Neural progenitor cell (in vitro differentiated cells): ENCODE results near the gene PHKA2. TPM values are rescaled to one million over a fixed set of nuclear protein-coding genes. Genes with fewer than 3 reads are reported as not detected.
A peak's percentile ranks its signal among the peaks of the same experiment; 100 is the strongest.

Experiments
- DNase-seq: peaks from one replicate; pipeline ENCODE4 v3.0.0-alpha.2; 2016; ENCODE audit warnings: low spot score
- H2AFZ ChIP-seq: fragments of 200-600 bp; sonication (generic); replicated peaks from 2 replicates; pipeline ENCODE4 v1.6.1; 2016; ENCODE audit warnings: antibody characterized with exemption
- H3F3A ChIP-seq: fragments of 200-600 bp; sonication (generic); 2 replicates; pipeline ENCODE4 v1.6.1; 2016; ENCODE audit warnings: antibody characterized with exemption, low read depth
- H3K27ac ChIP-seq: fragments of 200-600 bp; sonication (generic); 2 replicates; pipeline ENCODE4 v1.5.1; 2016; ENCODE audit warnings: mild to moderate bottlenecking
- H3K27me3 ChIP-seq: fragments of 200-600 bp; sonication (generic); 2 replicates; pipeline ENCODE4 v1.6.1; 2016; ENCODE audit warnings: mild to moderate bottlenecking, moderate library complexity
- H3K36me3 ChIP-seq: fragments of 200-600 bp; sonication (generic); 2 replicates; pipeline ENCODE4 v1.5.1; 2016
- H3K4me1 ChIP-seq: fragments of 200-600 bp; sonication (generic); 2 replicates; pipeline ENCODE4 v1.6.1; 2016; ENCODE audit warnings: mixed run types
- H3K4me2 ChIP-seq: fragments of 200-600 bp; sonication (generic); 2 replicates; pipeline ENCODE4 v1.6.1; 2016
- H3K4me3 ChIP-seq: fragments of 200-600 bp; sonication (generic); 2 replicates; pipeline ENCODE4 v1.5.1; 2016
- H3K79me2 ChIP-seq: fragments of 200-600 bp; sonication (generic); 2 replicates; pipeline ENCODE4 v1.6.1; 2016; ENCODE audit warnings: low read depth
- H3K9ac ChIP-seq: fragments of 200-600 bp; sonication (generic); 2 replicates; pipeline ENCODE4 v1.6.1; 2016
- H3K9me3 ChIP-seq: fragments of 200-600 bp; sonication (generic); 2 replicates; pipeline ENCODE4 v1.5.1; 2016; ENCODE audit warnings: low read depth
- H4K20me1 ChIP-seq: fragments of 200-600 bp; sonication (generic); 2 replicates; pipeline ENCODE4 v1.6.1; 2016; ENCODE audit warnings: low read depth
- H3K27ac Mint-ChIP-seq: 3 replicates; pipeline ENCODE4 v1.8.0; 2021; ENCODE audit warnings: mixed read lengths
- H3K27me3 Mint-ChIP-seq: 2 replicates; pipeline ENCODE4 v1.8.0; 2022; ENCODE audit warnings: low read depth, mild to moderate bottlenecking, inconsistent platforms, moderate library complexity, mixed read lengths; ENCODE audit not compliant: insufficient read depth
- H3K36me3 Mint-ChIP-seq: 3 replicates; pipeline ENCODE4 v1.8.0; 2021; ENCODE audit warnings: mixed read lengths
- H3K4me1 Mint-ChIP-seq: 3 replicates; pipeline ENCODE4 v1.8.0; 2021; ENCODE audit warnings: mixed read lengths
- H3K4me3 Mint-ChIP-seq: 3 replicates; pipeline ENCODE4 v1.8.0; 2021; ENCODE audit warnings: mild to moderate bottlenecking, moderate library complexity, mixed read lengths
- H3K9me3 Mint-ChIP-seq: 3 replicates; pipeline ENCODE4 v1.8.0; 2020; ENCODE audit warnings: mixed read lengths
- CTCF ChIP-seq: fragments of 200-600 bp; sonication (generic); IDR thresholded peaks from 2 replicates; pipeline ENCODE4 v1.5.1; 2017; ENCODE audit warnings: antibody characterized with exemption, mild to moderate bottlenecking
- EZH2 ChIP-seq: fragments of 200-600 bp; sonication (generic); IDR thresholded peaks from 2 replicates; pipeline ENCODE4 v1.6.1; 2017; ENCODE audit warnings: antibody characterized with exemption, mild to moderate bottlenecking, moderate library complexity
- EZH2phosphoT487 ChIP-seq: fragments of 200-600 bp; sonication (generic); IDR thresholded peaks from 2 replicates; pipeline ENCODE4 v1.6.1; 2017; ENCODE audit warnings: antibody characterized with exemption
- total RNA-seq: library from RNA; depleted of rRNA; stranded (reverse); fragments of >200 nt; gene quantifications from 2 replicates; pipeline ENCODE4 v1.2.3, GENCODE V29; 2015; ENCODE audit warnings: low replicate concordance

Gene PHKA2
- total RNA-seq, 1 donor from 2014 or later = 18.2 TPM

GRCh38 chrX:18973527-18974192 is 10.3 kb downstream of the PHKA2 start:
- Mint-ChIP-seq H3K9me3 (peaks cover 5% of the 10 kb centered on the region), H3K27ac (no peak overlapping the region), H3K4me3 (no peak overlapping the region), H3K4me1 (no peaks in the 10 kb centered on the region), H3K27me3 (peaks cover 3% of the 10 kb centered on the region), H3K36me3 (no peaks in the 10 kb centered on the region)
- Histone ChIP-seq H2AFZ (no peak overlapping the region), H3F3A (no peaks in the 10 kb centered on the region), H4K20me1 (no peaks in the 10 kb centered on the region), H3K4me2 (no peak overlapping the region), H3K4me3 (no peak overlapping the region), H3K9ac (no peak overlapping the region), H3K27me3 (no peaks in the 10 kb centered on the region), H3K4me1 (peaks cover 6% of the 10 kb centered on the region), H3K9me3 (no peaks in the 10 kb centered on the region), H3K79me2 (peaks cover 5% of the 10 kb centered on the region), H3K27ac (no peak overlapping the region), H3K36me3 (no peaks in the 10 kb centered on the region)
- peak; percentile 15 for DNase-seq
- no peak for TF ChIP-seq EZH2
- TF ChIP-seq CTCF = no peak
- no peak for TF ChIP-seq EZH2phosphoT487

DNA sequence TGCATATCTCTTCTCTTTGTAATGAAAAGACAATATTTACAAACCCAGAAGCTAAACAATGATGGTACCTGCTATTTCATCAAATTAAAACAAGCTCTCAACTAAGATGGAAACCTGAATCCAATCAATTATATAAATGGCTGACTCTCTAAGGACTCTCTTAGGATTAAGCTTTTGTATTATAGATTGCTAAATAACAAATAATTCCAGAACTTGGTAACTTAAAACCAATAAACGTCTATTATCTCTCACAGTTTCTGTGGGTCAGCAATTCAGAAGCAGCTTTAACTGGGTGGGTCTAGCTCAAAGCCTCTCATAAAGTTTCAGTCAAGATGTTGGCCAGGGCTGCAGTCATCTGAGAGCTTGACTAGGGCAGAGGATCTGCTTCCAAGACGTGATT is 12.4 kb downstream of the PHKA2 start:
- Mint-ChIP-seq H3K27me3 (peaks cover 3% of the 10 kb centered on the region), H3K4me1 (no peaks in the 10 kb centered on the region), H3K36me3 (no peaks in the 10 kb centered on the region), H3K9me3 (peaks cover 3% of the 10 kb centered on the region), H3K27ac (no peak overlapping the region), H3K4me3 (no peak overlapping the region)
- Histone ChIP-seq H3K79me2 (no peaks in the 10 kb centered on the region), H3K36me3 (no peaks in the 10 kb centered on the region), H3K9me3 (no peaks in the 10 kb centered on the region), H2AFZ (no peak overlapping the region), H3K4me3 (no peak overlapping the region), H3K9ac (no peak overlapping the region), H3K27me3 (no peaks in the 10 kb centered on the region), H3F3A (no peaks in the 10 kb centered on the region), H4K20me1 (no peaks in the 10 kb centered on the region), H3K4me1 (peaks cover 6% of the 10 kb centered on the region), H3K4me2 (no peak overlapping the region), H3K27ac (no peak overlapping the region)
- no peak for TF ChIP-seq EZH2phosphoT487
- TF ChIP-seq CTCF = no peak
- TF ChIP-seq EZH2 = no peak
- DNase-seq = no peak

- no peak overlapping the region for H3K27ac Mint-ChIP-seq
- no peak for DNase-seq
- Histone ChIP-seq H3K27me3 (no peaks in the 10 kb centered on the region), H3K36me3 (no peaks in the 10 kb centered on the region), H3K4me1 (peaks cover 6% of the 10 kb centered on the region), H2AFZ (no peak overlapping the region), H3K79me2 (no peaks in the 10 kb centered on the region), H3F3A (no peaks in the 10 kb centered on the region), H4K20me1 (no peaks in the 10 kb centered on the region), H3K27ac (no peak overlapping the region), H3K4me2 (no peak overlapping the region), H3K4me3 (no peak overlapping the region), H3K9ac (no peak overlapping the region), H3K9me3 (no peaks in the 10 kb centered on the region)
- peaks cover 3% of the 10 kb centered on the region for H3K27me3 Mint-ChIP-seq
- no peaks in the 10 kb centered on the region for H3K4me1 Mint-ChIP-seq
- H3K36me3 Mint-ChIP-seq = no peaks in the 10 kb centered on the region
- no peak for TF ChIP-seq CTCF
- no peak for TF ChIP-seq EZH2
- TF ChIP-seq EZH2phosphoT487 = no peak
- H3K4me3 Mint-ChIP-seq = no peak overlapping the region
- peaks cover 1% of the 10 kb centered on the region for H3K9me3 Mint-ChIP-seq
Observed at GRCh38 chrX:18970465-18970864, 13.4 kb downstream of the PHKA2 start.
